Stimulated activated CD4-positive, alpha-beta T cell treated with anti-CD3 and anti-CD28 coated beads, TNF-alpha, amount 100 ng/mL, for 1 hour (primary cell): Measurements from ENCODE around the gene TWIST1.

ENCODE experiments used
- DNase-seq, 3 donors: peaks; one replicate each; pipeline ENCODE4 v3.0.0-alpha.2; 2020; ENCODE audit warnings: low read depth in 3 of 3, low spot score in 1 of 3

Gene TWIST1

DNA sequence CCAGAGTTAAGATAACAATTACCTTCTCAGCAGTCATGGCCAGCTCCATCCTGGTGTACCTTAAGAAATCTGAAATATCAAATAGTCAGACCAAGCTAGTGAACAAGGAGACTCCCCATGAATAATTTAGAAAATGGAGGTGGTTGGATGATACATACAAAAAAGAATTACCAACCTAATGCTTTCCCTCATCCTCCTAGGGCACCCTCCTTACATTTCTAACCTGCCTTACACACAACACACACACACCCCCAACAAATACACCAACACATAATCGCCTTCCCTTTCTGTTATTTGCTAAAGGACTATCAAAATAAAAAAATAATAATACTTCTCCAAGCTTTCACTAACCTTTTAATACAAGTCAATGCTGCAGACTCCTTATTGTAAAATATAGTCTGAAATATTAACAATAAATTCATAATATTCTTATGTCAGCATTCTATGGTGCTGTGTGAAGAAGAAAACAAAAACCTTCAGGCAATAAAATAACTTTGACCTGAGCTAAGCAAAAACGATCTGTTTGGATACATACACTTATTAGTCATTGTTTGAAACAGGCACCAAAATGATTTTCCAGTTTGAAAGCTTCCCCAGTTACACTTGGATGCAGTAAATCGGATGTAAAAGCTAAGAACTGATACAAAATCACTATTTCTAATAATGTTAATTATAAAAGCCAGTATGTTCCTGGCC, 3.4 kb downstream of the TWIST1 start:
- DNase-seq = no peak

- DNase-seq = no peak
Observed at GRCh38 chr7:19113002-19113350, 4.5 kb downstream of the TWIST1 start.

- DNase-seq = no peak
Observed at GRCh38 chr7:19112274-19113001, 5.0 kb downstream of the TWIST1 start.

GRCh38 chr7:19111474-19112273, 5.8 kb downstream of the TWIST1 start:
- DNase-seq = no peak

DNA sequence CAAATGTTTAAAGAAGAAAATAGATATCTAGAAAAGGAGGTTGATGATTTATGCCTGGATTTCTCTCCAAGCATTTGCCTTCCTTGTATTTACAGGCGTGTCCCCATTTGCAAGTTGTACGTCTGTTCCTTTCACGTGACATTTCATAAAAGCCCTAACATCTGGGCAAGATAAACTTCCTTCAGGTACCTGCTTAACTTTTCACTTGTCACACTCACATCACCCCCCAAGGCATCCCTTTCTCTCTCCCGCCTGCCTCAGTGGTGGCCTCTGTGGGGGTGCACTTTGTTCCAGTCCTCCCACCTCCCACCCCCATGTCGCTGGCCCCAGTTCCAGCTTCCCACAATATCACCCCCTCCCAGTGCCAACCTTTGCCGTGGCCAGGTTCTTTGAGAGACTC, 6.7 kb downstream of the TWIST1 start:
- no peak for DNase-seq

DNA sequence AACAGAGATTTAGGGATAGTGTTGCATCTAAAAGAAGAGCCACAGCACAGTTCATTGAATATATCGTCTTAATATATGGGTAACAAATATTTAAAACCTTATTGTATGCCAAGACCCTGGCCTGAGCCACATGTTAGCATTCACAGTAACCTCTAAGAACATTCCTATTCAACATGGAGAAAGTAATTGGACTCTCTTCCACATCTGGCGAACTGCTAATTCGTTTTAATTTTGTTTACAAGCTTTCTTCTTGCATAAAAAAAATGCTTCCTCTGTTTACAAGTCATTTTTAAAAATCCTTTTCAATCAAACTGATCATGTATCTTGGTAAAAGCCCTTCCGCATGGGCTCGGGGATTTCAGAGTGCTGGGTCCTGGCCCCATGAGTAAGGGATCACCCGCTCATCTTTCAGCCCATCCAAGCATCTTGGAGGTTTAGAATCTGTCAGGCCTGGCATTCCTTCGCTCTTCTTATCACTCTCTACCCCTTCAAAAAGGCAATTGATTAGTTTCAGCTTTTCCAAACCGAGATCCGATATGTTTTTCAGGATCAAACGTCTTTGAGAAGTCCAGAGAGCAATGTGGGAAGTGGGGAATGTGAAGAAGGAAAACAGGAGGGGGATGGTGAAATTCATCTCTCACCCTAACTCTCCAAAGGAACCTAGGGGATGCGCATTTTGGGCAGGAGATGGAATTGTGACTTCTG, 7.3 kb downstream of the TWIST1 start:
- DNase-seq = no peak

DNA sequence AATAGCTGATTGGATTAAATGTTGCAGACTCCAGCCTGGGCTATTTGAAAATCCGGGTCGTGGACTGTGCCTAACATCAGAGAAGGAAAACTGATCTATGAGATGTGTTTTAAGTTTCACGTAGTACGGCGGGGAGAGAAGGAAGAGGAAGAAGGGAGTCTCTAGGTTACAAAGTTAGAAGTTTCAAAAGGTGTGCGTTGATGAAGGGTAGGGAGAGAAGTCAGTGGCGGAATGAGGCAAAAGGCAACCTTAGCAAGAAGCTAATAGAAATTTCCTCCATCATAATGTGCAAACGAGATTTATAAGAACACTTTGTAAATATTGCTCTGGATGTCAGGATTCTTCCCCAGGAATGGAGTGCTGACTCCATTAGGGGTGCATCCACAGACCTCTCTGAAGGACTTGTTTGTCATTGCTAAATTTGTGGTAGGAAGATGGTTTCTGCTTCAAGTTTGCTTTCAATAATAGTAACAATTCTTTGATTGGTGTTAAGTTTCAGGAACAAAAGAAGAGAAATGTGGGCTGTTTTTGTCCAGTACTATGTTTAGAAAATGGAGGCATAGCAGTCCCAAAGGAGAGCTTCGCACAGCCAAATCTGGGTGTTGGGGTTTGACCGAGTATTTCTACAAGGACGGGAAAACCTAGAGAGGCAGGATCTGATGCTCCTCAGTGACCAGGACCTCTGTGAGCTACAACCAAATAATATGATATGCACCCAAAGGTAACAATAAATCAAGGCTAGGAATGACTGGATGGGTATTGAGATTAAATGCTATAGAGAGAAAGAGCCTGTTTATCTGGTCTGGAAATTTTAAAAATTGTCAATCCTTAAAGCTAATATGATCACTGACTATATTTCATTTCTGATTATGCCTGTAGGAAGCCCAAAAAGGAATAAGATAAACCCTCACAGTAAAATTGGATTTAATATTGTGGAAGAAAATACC, 8.2 kb downstream of the TWIST1 start:
- DNase-seq = no peak

DNA sequence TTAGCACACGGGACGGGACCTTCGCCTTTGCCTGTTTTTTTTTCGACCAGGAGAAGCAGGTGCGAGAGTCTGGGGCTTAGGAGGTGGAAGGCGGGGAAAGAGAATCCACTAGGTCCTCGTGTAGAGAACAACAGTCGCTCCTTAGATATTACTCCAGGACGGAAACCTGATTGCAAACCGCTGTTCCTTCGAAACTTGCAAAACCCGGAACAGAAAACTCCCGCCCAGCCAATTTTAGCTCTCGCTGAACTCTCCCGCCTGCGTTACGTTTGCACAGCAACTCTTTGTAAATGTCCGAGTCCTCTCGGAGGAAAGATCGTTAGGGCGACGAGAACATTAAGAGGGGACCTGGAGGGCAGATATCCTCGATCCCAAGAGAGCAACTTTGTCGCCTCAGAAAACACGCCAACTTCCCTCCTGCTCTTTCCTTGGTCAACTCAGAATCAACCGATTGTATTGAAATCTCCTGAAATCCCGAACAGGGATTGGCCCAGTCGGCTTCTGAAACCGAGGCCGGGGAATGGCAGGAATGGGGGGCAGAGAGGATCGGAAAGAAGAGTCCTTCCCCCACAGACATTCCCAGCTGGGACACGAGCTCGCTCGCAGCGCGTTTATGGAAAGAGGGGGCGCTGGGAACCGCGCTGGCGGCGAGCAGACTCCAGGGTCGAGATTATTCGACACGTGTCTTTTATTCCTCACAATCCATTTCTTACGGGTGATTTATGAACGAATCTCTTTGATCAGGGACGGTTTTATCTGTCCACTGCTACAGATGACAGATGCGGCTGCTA, 9.9 kb downstream of the TWIST1 start:
- DNase-seq = no peak

DNA sequence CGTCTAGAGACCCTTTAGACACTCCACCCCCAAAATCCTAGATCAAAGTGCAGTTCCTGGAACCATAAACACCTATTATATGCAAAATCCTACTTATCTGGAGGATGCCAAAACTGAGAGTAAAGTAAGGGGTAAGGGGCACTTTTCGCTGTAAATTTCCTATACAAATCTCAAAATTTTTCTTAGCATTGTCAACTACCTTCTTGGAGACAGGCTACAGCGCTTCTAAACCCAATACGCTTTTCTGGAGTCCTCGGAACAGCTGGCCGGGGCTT, 10.4 kb downstream of the TWIST1 start:
- no peak for DNase-seq

DNA sequence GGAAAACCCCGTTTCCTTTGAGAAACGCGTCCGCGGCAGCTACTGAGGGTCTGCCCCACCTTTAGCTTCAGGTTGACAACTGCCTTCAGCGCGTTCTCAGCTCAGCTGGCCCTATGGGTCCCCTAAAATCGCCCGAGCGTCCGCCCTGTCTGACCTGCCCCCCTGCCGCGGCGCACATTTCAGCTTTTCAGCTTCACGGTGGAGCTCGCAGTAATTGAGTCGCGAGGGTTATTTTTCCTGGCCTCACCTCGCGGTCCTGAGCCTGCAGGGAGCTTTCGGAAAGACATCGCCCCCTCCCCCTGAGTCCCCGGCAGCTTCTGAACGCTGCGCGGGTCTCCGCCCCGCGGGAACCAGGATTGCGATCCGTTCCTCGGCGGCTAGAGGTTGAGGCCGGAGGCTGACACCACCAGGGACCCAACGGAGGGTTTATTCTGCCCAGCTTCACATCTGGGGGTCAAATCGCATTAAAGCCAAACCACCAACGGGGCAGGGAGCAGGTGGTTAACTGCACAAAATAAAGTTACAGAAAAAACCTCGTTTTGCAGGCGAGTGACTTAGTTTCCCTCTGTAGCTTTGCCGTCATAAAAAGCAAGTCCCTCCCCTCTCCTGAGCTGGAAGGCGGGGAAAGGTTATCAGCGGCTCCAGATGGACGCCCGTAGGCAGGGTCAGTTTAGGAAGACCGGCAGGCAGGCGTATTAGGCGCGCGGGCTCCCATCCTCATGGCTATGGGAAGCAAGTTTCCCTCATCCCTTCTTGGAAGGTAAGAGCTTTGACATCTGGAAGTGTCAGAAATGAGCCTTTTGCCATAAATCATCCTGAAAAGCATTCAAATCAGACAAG, 11.0 kb downstream of the TWIST1 start:
- DNase-seq = no peak

DNA sequence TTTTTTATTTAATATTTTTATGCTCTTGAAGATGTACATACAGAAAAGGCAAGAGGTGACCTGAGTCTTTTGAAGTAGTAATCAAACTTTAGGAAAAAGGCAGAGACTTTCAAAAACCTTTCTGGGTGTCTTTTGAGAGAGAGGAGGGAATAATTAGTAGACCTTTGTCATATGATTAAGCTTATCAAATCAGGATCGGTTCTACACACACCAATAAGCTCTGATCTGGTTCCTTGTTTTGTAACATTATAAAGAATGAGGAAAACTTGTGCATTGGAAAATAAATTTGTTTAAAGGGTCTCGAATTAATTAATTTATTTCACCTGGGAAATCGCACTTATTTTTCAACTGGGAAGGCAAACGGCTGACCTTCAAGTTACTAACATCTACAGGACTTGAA, 11.9 kb downstream of the TWIST1 start:
- DNase-seq = no peak

DNA sequence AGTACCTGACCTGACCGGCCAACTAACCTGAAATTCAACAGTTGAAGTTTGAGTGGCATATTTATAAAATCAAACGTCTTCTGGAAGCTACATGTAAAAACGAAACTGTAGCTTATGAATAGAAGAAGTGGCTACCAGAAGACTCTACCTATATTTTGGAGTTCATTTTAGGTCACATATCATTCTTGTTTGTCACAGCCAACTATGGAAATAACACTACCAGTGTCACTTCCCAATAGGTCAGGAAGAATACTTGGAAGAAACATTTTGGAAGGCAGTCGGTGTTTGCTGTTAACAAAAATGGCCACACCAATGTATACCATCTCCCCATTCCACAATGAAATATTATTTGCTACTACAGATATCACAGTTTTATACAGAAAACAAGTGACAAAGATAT, 12.6 kb downstream of the TWIST1 start:
- no peak for DNase-seq

DNA sequence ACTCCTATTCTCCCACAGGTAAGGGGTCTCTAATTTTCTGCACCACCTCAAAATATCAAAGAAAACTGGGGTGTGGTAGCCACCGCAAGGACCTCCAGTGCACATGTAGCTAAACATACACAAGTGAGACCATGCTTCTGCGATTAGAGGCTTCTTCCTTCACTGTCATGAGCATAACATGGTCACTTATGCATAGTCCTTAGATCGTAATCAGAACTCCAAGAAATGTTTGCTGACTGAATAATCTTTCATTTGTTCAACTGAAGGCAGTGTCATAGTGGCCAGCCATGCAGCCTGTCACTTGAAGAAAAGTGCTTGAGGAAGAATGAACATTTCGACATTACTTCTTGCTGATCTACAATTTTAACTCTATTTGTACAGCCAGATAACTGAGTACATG, 14.6 kb downstream of the TWIST1 start:
- no peak for DNase-seq

DNA sequence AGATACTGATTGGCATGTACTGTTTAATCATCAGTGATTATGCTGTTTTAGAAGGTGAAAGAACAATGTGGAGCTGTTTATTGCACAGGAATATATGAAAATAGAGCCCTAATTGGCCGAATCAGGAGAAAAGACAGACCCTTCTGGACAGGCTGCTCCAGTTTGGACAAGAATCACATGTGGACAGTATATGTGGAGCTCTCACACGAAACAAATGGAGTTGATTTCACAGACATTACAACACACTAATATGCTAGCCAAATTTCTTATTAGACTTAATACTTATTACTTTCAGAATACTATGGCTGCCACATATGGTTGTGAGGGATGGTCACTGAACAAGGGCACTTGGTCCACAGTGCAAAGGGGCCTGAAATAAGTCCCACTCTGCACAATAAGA, 15.5 kb downstream of the TWIST1 start:
- DNase-seq = no peak

- no peak for DNase-seq
Observed at GRCh38 chr7:19101472-19101871, 16.0 kb downstream of the TWIST1 start.

DNA sequence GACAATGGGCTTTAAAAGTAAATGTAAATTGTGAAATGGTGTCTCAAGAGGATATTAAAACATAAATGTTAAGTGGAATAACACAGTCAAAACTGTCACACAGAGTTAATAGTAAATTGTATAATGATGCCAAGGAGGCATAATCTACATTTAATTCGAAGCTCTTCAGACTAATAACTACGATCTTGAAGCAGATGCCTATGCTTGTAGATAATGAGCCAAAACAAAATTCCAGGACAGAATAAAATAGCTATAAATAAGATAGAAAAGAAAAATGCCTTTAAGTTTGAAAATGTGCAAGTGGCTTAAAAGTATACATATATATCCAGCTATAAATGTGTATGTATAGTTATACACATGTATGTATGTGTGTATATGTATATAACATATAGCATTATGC, 17.5 kb downstream of the TWIST1 start:
- DNase-seq = no peak

DNA sequence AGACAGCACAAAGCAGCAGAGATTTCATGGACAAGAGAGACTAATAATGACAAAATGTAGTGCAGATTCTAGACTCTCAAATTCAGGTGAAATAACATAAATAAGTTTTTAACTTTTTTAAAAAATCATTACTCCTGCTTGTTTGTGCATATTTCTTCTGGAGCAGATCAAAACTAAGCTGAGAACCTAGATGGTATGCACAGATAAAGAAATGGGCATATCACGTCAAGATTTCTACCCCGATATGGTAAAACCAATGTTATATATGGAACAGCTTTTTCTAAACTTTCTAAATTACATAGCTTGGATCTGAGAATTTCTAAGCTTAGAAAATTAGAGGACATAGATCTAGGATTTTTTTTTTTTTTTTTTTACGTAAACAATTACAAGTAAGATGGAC, 18.2 kb downstream of the TWIST1 start:
- no peak for DNase-seq

DNA sequence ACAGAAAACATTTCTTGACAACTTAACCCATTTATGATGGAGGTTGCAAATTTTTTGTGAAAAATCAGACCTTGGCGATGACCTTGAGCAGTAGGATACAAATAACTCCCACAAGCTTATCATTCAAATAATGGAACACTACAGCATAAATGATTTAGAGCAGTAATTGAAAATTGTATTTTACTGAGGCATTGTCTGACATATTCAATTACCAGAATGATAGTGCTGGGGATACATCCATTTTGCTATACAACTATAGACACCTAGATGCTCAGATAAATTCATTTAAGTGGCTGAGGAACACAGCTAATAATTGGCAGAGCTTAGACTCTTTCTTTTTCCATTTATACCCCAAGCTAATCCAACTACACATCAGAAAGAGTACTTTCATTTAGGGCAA, 18.9 kb downstream of the TWIST1 start:
- DNase-seq = no peak
